HepG2 (cell line): ENCODE data around the gene NFKB2. TPM values are rescaled to one million over a fixed set of nuclear protein-coding genes. Genes with fewer than 3 reads are reported as not detected.

Experiments
- ATAC-seq: fragments of 200-7000 bp; cut with Tn5 transposase; 3 replicates; pipeline ENCODE4 v1.9.1; 2020; ENCODE audit warnings: mild to moderate bottlenecking, moderate library complexity
- BruUV-seq: library from RNA; stranded (reverse); fragments of 400-500 nt; replicated peaks from 2 replicates; lab custom pipeline; 2021; lab: Mats Ljungman, UMichigan
- CTCF ChIA-PET: fragments of 300-600 bp; formaldehyde crosslinking; extraction: SDS; loops from one replicate; lab custom pipeline; 2021; ENCODE audit warnings: low total read pairs, inconsistent platforms, low intra/inter-chr PET ratio; lab: Yijun Ruan, JAX
- POLR2A ChIA-PET: fragments of 350-600 bp; sonication (Branson Sonifier 250); formaldehyde crosslinking; loops from one replicate; lab custom pipeline; 2020; ENCODE audit warnings: antibody characterized with exemption, inconsistent platforms; lab: Yijun Ruan, JAX
- DNase-seq: peaks from one replicate; pipeline ENCODE4 v3.0.0-alpha.2; 2015; ENCODE audit warnings: low spot score
- FAIRE-seq: peaks from 3 replicates; lab custom pipeline; 2011; peaks lifted over from hg19 to GRCh38; lab: Jason Lieb, UNC
- H2AFZ ChIP-seq: one replicate; pipeline ENCODE4 v1.6.1; 2011; ENCODE audit warnings: low read length, inconsistent platforms
- H3K27ac ChIP-seq: fragments of 300-600 bp; 3 replicates; pipeline ENCODE4 v1.8.0; 2011; ENCODE audit warnings: mixed run types, mild to moderate bottlenecking, mixed read lengths, low read length, inconsistent platforms; ENCODE audit not compliant: insufficient read depth; ENCODE audit errors: extremely low read length
- H3K27me3 ChIP-seq, 2 experiments: fragments of 200-600 bp in 1 of 2; 2 replicates in 1 of 2; 3 replicates in 1 of 2; pipeline versions ENCODE4 v1.6.0 to v1.8.0; 2011; ENCODE audit warnings: low read length in 2 of 2, mild to moderate bottlenecking in 2 of 2, moderate library complexity in 2 of 2, inconsistent platforms in 1 of 2; ENCODE audit not compliant: insufficient read depth in 2 of 2, control insufficient read depth in 1 of 2
- H3K36me3 ChIP-seq, 2 experiments: fragments of 200-600 bp in 1 of 2; replicated peaks in 1 of 2; 2 replicates in 1 of 2; 3 replicates in 1 of 2; pipeline versions ENCODE4 v1.5.1 to v1.8.0; 2011; ENCODE audit warnings: low read length in 2 of 2, inconsistent platforms in 1 of 2; ENCODE audit not compliant: insufficient read depth in 2 of 2, control insufficient read depth in 1 of 2
- H3K4me1 ChIP-seq: 2 replicates; pipeline ENCODE4 v1.5.1; 2012; ENCODE audit warnings: low read length, inconsistent platforms; ENCODE audit not compliant: insufficient read depth
- H3K4me2 ChIP-seq: 2 replicates; pipeline ENCODE4 v1.6.0; 2011; ENCODE audit warnings: low read depth, low read length, inconsistent platforms
- H3K4me3 ChIP-seq, 3 experiments: fragments of 200-600 bp in 1 of 3; sonication (generic), shearing (Covaris generic) in 1 of 3; replicated peaks in 1 of 3; 2 replicates each; pipeline ENCODE4 v1.5.1; 2011 to 2016; ENCODE audit warnings: low read length in 3 of 3, inconsistent platforms in 2 of 3, low read depth in 2 of 3, mild to moderate bottlenecking in 2 of 3, control low read depth in 1 of 3, mixed read lengths in 1 of 3; ENCODE audit not compliant: insufficient read depth in 1 of 3
- H3K79me2 ChIP-seq: one replicate; pipeline ENCODE4 v1.6.1; 2011; ENCODE audit warnings: low read length, inconsistent platforms; ENCODE audit not compliant: insufficient read depth
- H3K9ac ChIP-seq: 2 replicates; pipeline ENCODE4 v1.6.0; 2011; ENCODE audit warnings: mild to moderate bottlenecking, low read depth, low read length, inconsistent platforms; ENCODE audit not compliant: insufficient read depth
- H3K9me3 ChIP-seq: 2 replicates; pipeline ENCODE4 v1.5.1; 2012; ENCODE audit warnings: mild to moderate bottlenecking, low read length
- H4K20me1 ChIP-seq: 2 replicates; pipeline ENCODE4 v1.6.0; 2011; ENCODE audit warnings: inconsistent platforms, mild to moderate bottlenecking, low read length, moderate library complexity; ENCODE audit not compliant: insufficient read depth
- CC2D1A ChIP-seq: sonication (generic); formaldehyde crosslinking; IDR thresholded peaks from 2 replicates; pipeline ENCODE4 v1.8.1; 2023; ENCODE audit warnings: mild to moderate bottlenecking, missing genetic modification reagents
- CREB1 ChIP-seq, 2 experiments: fragments of 450-650 bp in 1 of 2; IDR thresholded peaks; 2 replicates each; pipeline ENCODE4 v1.6.1; 2016 to 2017; ENCODE audit warnings: control low read depth in 1 of 2, mild to moderate bottlenecking in 1 of 2, missing compliant biosample characterization in 1 of 2, missing genetic modification characterization in 1 of 2
- ISL2 ChIP-seq: sonication (generic); formaldehyde crosslinking; IDR thresholded peaks from 2 replicates; pipeline ENCODE4 v1.5.0; 2020; ENCODE audit warnings: missing genetic modification reagents
- KLF16 ChIP-seq, 2 experiments: sonication (generic) in 1 of 2; formaldehyde crosslinking in 1 of 2; IDR thresholded peaks; 2 replicates each; pipeline versions ENCODE4 v1.6.1 to v1.8.0; 2016 to 2023; ENCODE audit warnings: missing genetic modification reagents in 2 of 2, missing compliant biosample characterization in 1 of 2
- KLF6 ChIP-seq: IDR thresholded peaks from 2 replicates; pipeline ENCODE4 v1.8.0; 2016; ENCODE audit warnings: missing biosample characterization, missing genetic modification reagents
- ZBTB38 ChIP-seq: sonication (generic); formaldehyde crosslinking; IDR thresholded peaks from 2 replicates; pipeline ENCODE4 v1.5.1; 2020; ENCODE audit warnings: mild to moderate bottlenecking, missing genetic modification reagents
- ZNF180 ChIP-seq: sonication (generic); formaldehyde crosslinking; IDR thresholded peaks from 2 replicates; pipeline ENCODE4 v1.4.0; 2020; ENCODE audit warnings: low read depth, missing genetic modification reagents, borderline replicate concordance
- ZNF605 ChIP-seq: sonication (generic); formaldehyde crosslinking; IDR thresholded peaks from 2 replicates; pipeline ENCODE4 v1.8.0; 2022; ENCODE audit warnings: mild to moderate bottlenecking, missing genetic modification reagents
- ZNF841 ChIP-seq: sonication (generic); formaldehyde crosslinking; IDR thresholded peaks from 2 replicates; pipeline ENCODE4 v1.8.1; 2023; ENCODE audit warnings: missing genetic modification reagents, borderline replicate concordance
- ZSCAN25 ChIP-seq: sonication (generic); formaldehyde crosslinking; IDR thresholded peaks from 2 replicates; pipeline ENCODE4 v1.8.0; 2022; ENCODE audit warnings: mild to moderate bottlenecking, missing genetic modification reagents
- WGBS: methylation state at CpG from one replicate; pipeline ENCODE4 v1.1.6; 2017; ENCODE audit warnings: low lambda C conversion rate; 5-methylcytosine and 5-hydroxymethylcytosine counted together
- in situ Hi-C: cut with HindIII; loops from 2 replicates; pipeline ENCODE4 v1.10.0; 2017; ENCODE audit warnings: low pct_unique_long_range_greater_than_20kb; ENCODE audit not compliant: extremely low pct_ligation_motif_present
- intact Hi-C: fragments of 100-400 bp; cut with micrococcal nuclease; formaldehyde crosslinking; loops from one replicate; pipeline ENCODE4 v1.10.0; 2022; ENCODE audit not compliant: unreplicated experiment
- polyA plus RNA-seq, 8 experiments: library from polyadenylated mRNA; depleted of rRNA in 3 of 8; stranded (reverse) in 7 of 8; unstranded in 1 of 8; fragments of >200 nt; fragmentation: Illumina TruSeq in 4 of 8; extraction: Trizol in 4 of 8; gene quantifications; 2 replicates each; pipeline versions ENCODE4 v1.2.1 to v1.2.3, GENCODE V29; 2011 to 2016; ENCODE audit warnings: low read depth in 4 of 8, missing spikeins in 1 of 8, mixed read lengths in 1 of 8; ENCODE audit not compliant: insufficient read depth in 1 of 8
- total RNA-seq, 5 experiments: library from RNA; depleted of rRNA; stranded (reverse); fragments of >200 nt; fragmentation: Illumina TruSeq; extraction: Trizol; gene quantifications; 2 replicates each; pipeline ENCODE4 v1.2.3, GENCODE V29; 2016; ENCODE audit warnings: low read depth in 1 of 5
- TF ChIP-seq, protein P1 (sequence below): sonication (generic); formaldehyde crosslinking; IDR thresholded peaks from 2 replicates; pipeline ENCODE4 v1.5.0; 2020; ENCODE audit warnings: mild to moderate bottlenecking, missing genetic modification reagents
- TF ChIP-seq, protein P2 (sequence below): sonication (generic); formaldehyde crosslinking; IDR thresholded peaks from 2 replicates; pipeline ENCODE4 v1.8.0; 2022; ENCODE audit warnings: mild to moderate bottlenecking, missing genetic modification reagents; ENCODE audit not compliant: insufficient replicate concordance
- TF ChIP-seq, protein P3 (sequence below), 2 experiments: sonication (generic) in 1 of 2; formaldehyde crosslinking in 1 of 2; IDR thresholded peaks; 2 replicates each; pipeline versions ENCODE4 v1.4.0 to v1.6.1; 2018 to 2020; ENCODE audit warnings: missing genetic modification reagents in 2 of 2, borderline replicate concordance in 1 of 2, low read depth in 1 of 2, mild to moderate bottlenecking in 1 of 2, missing biosample characterization in 1 of 2

NFKB2 gene
- total and polyA plus RNA-seq, 2 of the 13 experiments (the other 11 are each of a cell fraction or from before 2014, with no cell fraction given) = 7.7 to 12.5 TPM

DNA sequence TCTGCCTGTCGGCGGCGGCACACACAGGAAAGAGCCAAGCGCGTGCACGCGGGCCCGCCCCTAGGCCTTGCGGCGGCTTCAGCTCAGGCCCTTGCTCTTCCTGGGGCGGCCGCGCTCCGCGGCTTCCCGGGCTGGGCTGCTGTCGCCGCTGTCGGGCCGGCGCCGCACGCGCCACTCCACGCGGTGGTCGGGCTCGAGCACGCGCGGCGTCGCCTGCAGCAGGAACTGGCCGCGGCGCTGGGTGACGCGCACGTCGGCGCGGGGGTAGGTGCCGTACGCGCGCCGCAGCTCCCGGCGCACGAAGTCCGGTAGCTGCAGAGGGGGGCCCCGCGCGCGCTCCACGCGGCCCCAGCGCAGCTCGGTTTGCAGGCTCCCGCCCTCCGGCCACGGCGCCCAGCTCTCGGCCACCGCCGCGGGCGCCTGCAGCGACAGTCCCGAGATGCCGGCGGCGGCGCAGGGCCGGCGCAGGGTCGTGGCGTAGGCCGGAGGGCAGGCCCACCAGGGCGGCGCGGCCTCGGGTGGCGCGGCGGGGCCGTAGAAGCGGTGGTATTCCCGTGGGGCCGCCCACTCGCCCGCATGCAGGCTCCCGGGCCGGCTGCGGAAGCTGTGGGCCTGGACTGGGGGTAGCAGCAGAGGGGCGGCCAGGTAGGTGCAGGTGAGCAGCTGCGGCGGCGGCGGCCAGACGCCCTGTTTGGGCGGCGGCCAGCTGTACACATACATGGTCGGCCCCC is 55.0 kb downstream of the NFKB2 start (continued):
- TF ChIP-seq ZNF841 (CRISPR knock-in tag) (peak; percentile 73; the same call in 1 of the 2 replicates), ZSCAN25 (peak; percentile 64; the same call in 1 of the 2 replicates), KLF6 (peak; percentile 45; the same call in 1 of the 2 replicates), CREB1 (IDR thresholded peaks at IDR 0.05) (peak; percentile 54; the same call in 1 of the 2 replicates), CREB1 (CRISPR knock-in tag; IDR thresholded peaks at IDR 0.05) (no peak)
- TF ChIP-seq, protein P1, sequence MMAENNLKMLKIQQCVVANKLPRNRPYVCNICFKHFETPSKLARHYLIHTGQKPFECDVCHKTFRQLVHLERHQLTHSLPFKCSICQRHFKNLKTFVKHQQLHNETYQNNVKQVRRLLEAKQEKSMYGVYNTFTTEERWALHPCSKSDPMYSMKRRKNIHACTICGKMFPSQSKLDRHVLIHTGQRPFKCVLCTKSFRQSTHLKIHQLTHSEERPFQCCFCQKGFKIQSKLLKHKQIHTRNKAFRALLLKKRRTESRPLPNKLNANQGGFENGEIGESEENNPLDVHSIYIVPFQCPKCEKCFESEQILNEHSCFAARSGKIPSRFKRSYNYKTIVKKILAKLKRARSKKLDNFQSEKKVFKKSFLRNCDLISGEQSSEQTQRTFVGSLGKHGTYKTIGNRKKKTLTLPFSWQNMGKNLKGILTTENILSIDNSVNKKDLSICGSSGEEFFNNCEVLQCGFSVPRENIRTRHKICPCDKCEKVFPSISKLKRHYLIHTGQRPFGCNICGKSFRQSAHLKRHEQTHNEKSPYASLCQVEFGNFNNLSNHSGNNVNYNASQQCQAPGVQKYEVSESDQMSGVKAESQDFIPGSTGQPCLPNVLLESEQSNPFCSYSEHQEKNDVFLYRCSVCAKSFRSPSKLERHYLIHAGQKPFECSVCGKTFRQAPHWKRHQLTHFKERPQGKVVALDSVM (CRISPR knock-in tag) = peak; percentile 60; the same call in 1 of the 2 replicates

DNA sequence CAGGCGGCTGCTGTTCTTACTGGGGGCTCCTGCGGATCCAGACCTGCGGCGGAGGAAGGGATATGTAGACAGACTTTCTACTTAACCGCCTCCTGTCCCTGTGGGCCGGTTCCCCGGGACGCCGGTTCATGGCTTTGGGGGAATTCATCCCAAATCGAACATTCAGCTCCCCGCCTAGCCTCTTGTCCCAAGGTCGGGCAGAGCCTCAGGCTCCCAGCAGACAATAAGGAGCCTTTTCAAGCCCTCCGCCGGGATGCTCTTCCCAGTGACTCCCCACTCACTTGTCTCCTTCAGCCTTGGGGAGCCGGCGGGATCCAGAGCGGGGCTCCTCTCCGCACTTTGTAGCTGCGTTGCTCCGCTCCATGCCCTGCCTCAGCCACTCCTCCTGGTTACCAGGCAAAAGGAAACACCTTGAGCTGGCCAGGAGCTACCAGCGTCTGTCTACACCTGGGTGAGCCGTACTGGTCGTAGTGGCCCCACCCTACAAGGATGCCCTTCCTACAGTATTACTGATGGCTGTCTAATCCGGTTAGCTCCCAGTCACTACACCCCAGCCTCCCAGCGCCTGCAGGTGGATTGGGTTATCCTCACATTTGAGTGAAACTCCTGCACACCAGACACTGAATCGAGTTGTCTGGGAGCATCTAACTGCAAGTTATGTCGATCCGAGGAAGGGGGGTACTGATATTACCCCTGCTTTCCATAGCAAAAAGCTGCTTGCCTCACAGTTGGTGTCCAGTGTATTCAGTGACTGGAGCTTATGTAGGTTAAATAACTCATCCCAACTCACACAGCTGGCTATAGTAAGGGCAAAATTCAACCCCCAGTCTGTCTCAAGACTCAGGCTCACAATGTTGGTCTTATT is 55.8 kb downstream of the NFKB2 start, which contains the start of gene C10orf95:
Gene C10orf95, minus strand, starts transcription at position 439 of the 865 bp plus-strand sequence. CDS start 450 bp downstream, outside the sequence.
- H3K4me3 ChIP-seq = peak within 1 kb of the TSS; percentile 64 to 96 (median 72)
- H3K9me3 ChIP-seq = no peaks in the 10 kb centered on the region
- H3K79me2 ChIP-seq = peaks cover 7% of the 10 kb centered on the region
- peaks cover 28% of the 10 kb centered on the region for H3K4me1 ChIP-seq
- DNase-seq (no peak), FAIRE-seq (no peak), ATAC-seq (peak; percentile 23)
- CTCF ChIA-PET = no interaction called here
- H2AFZ ChIP-seq = no peak within 1 kb of the TSS
- H4K20me1 ChIP-seq = no peaks in the 10 kb centered on the region
- no peaks in the 10 kb centered on the region; a peak in 1 of 5 replicates for H3K27me3 ChIP-seq
- H3K9ac ChIP-seq = peak within 1 kb of the TSS; percentile 88
- peak within 1 kb of the TSS; percentile 96 for H3K4me2 ChIP-seq
- in situ Hi-C loops = no loop called here
- H3K36me3 ChIP-seq = peaks cover 2 to 4% of the 10 kb centered on the region in 2 experiments; a peak in 3 of 5 replicates
- H3K27ac ChIP-seq = peak within 1 kb of the TSS; percentile 82
- POLR2A ChIA-PET = interaction anchor here (0.9 to 6.2 kb wide), 14 partner anchors 7 to 210 kb away, joined by 3 to 112 read pairs (median 6); partner anchors contain the start of genes ACTR1A, CUEDC2 and FBXL15
- intact Hi-C loops = no loop called here
- no TSS peak for BruUV-seq
- 31% methylated on average over 16 of the region's 28 CpGs for WGBS
- TF ChIP-seq, protein P2, sequence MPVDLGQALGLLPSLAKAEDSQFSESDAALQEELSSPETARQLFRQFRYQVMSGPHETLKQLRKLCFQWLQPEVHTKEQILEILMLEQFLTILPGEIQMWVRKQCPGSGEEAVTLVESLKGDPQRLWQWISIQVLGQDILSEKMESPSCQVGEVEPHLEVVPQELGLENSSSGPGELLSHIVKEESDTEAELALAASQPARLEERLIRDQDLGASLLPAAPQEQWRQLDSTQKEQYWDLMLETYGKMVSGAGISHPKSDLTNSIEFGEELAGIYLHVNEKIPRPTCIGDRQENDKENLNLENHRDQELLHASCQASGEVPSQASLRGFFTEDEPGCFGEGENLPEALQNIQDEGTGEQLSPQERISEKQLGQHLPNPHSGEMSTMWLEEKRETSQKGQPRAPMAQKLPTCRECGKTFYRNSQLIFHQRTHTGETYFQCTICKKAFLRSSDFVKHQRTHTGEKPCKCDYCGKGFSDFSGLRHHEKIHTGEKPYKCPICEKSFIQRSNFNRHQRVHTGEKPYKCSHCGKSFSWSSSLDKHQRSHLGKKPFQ (CRISPR knock-in tag) = peak; percentile 43
- TF ChIP-seq CC2D1A (CRISPR knock-in tag) (no peak), ISL2 (CRISPR knock-in tag) (no peak), ZNF180 (CRISPR knock-in tag) (0 out of 2 replicates have a peak, but pooled peaks have one; percentile 33), ZNF605 (0 out of 2 replicates have a peak, but pooled peaks have one; percentile 51), KLF16 (CRISPR knock-in tag; IDR thresholded peaks at IDR 0.05) (no peak), ZBTB38 (peak; percentile 46; the same call in 1 of the 2 replicates)
- TF ChIP-seq, protein P3, sequence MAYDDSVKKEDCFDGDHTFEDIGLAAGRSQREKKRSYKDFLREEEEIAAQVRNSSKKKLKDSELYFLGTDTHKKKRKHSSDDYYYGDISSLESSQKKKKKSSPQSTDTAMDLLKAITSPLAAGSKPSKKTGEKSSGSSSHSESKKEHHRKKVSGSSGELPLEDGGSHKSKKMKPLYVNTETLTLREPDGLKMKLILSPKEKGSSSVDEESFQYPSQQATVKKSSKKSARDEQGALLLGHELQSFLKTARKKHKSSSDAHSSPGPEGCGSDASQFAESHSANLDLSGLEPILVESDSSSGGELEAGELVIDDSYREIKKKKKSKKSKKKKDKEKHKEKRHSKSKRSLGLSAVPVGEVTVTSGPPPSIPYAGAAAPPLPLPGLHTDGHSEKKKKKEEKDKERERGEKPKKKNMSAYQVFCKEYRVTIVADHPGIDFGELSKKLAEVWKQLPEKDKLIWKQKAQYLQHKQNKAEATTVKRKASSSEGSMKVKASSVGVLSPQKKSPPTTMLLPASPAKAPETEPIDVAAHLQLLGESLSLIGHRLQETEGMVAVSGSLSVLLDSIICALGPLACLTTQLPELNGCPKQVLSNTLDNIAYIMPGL (CRISPR knock-in tag; IDR thresholded peaks at IDR 0.05; ENCODE audit: borderline replicate concordance in 1 of 2, low read depth in 1 of 2) = peak in 1 of 2 experiments; percentile 5; a peak in 1 of 4 replicates
